B cell (primary cell): ENCODE measurements around the gene METTL17. TPM values are rescaled to one million over a fixed set of nuclear protein-coding genes. Genes with fewer than 3 reads are reported as not detected.

ENCODE experiments used
- ATAC-seq: fragments of 200-7000 bp; cut with Tn5 transposase; one replicate; pipeline ENCODE4 v1.10.0; 2021; ENCODE audit warnings: low read depth, mild to moderate bottlenecking, moderate number of reproducible peaks, moderate library complexity
- CTCF ChIA-PET: fragments of 350-600 bp; sonication (Branson Sonifier 250); formaldehyde crosslinking; loops from one replicate; lab custom pipeline; 2021; ENCODE audit warnings: antibody characterized with exemption, inconsistent platforms; lab: Charles Lee
- POLR2A ChIA-PET: fragments of 350-600 bp; sonication (Branson Sonifier 250); formaldehyde crosslinking; loops from one replicate; lab custom pipeline; 2021; ENCODE audit warnings: antibody characterized with exemption; lab: Charles Lee
- DNase-seq: peaks from one replicate; pipeline ENCODE4 v3.0.0; 2013
- H2AFZ ChIP-seq: 2 replicates; pipeline ENCODE4 v1.6.1; 2012; ENCODE audit warnings: mild to moderate bottlenecking, low read depth, low read length; ENCODE audit not compliant: insufficient read depth, poor library complexity, severe bottlenecking
- H3K27ac ChIP-seq, 2 donors: 1 replicate in 1 of 2; 2 replicates in 1 of 2; pipeline ENCODE4 v1.5.1; 2012 to 2013; ENCODE audit warnings: low read length in 2 of 2, mild to moderate bottlenecking in 2 of 2, moderate library complexity in 1 of 2
- H3K27me3 ChIP-seq, 4 experiments: fragments of 200-600 bp in 1 of 4; sonication (generic) in 1 of 4; replicated peaks in 1 of 4; 1 replicate in 2 of 4; 2 replicates in 2 of 4; pipeline versions ENCODE4 v1.6.1 to v1.7.0; 2013 to 2016; ENCODE audit warnings: low read length in 3 of 4, mild to moderate bottlenecking in 2 of 4, mixed read lengths in 1 of 4, moderate library complexity in 1 of 4; ENCODE audit not compliant: insufficient read depth in 4 of 4, control insufficient read depth in 3 of 4; ENCODE audit errors: control extremely low read depth in 1 of 4
- H3K36me3 ChIP-seq, 2 experiments: replicated peaks in 1 of 2; 1 replicate in 1 of 2; 2 replicates in 1 of 2; pipeline versions ENCODE4 v1.6.1 to v1.7.1; 2013; ENCODE audit warnings: low read length in 1 of 2; ENCODE audit not compliant: insufficient read depth in 2 of 2, control insufficient read depth in 1 of 2; ENCODE audit errors: control extremely low read depth in 1 of 2, extremely low read depth in 1 of 2
- H3K4me1 ChIP-seq, 2 donors: fragments of 200-600 bp in 1 of 2; sonication (generic) in 1 of 2; 1 replicate in 1 of 2; 2 replicates in 1 of 2; pipeline versions ENCODE4 v1.5.1 to v1.6.1; 2013 to 2017; ENCODE audit warnings: low read length in 2 of 2; ENCODE audit not compliant: control insufficient read depth in 2 of 2, insufficient read depth in 2 of 2
- H3K4me2 ChIP-seq: replicated peaks from 2 replicates; pipeline ENCODE3; 2012; ENCODE audit warnings: mild to moderate bottlenecking, low read depth, low read length; ENCODE audit not compliant: poor library complexity, severe bottlenecking
- H3K4me3 ChIP-seq, 5 experiments: fragments of 200-600 bp in 1 of 5; sonication (generic) in 1 of 5; 1 replicate in 3 of 5; 2 replicates in 2 of 5; pipeline versions ENCODE4 v1.5.1 to v1.7.0; 2011 to 2016; ENCODE audit warnings: low read length in 4 of 5, mild to moderate bottlenecking in 4 of 5, low read depth in 2 of 5, control low read depth in 1 of 5, moderate library complexity in 1 of 5; ENCODE audit not compliant: insufficient read depth in 1 of 5; ENCODE audit errors: control extremely low read depth in 1 of 5, extremely low read depth in 1 of 5
- H3K79me2 ChIP-seq: fragments of 200-600 bp; sonication (generic); one replicate; pipeline ENCODE4 v1.6.0; 2016; ENCODE audit warnings: low read length; ENCODE audit not compliant: control insufficient read depth, insufficient read depth
- H3K9ac ChIP-seq: fragments of 200-600 bp; sonication (generic); 2 replicates; pipeline ENCODE4 v1.6.1; 2017; ENCODE audit warnings: mild to moderate bottlenecking, low read length, moderate library complexity
- H3K9me3 ChIP-seq, 3 donors: one replicate each; pipeline versions ENCODE4 v1.6.1 to v1.7.1; 2013; ENCODE audit warnings: low read length in 2 of 3; ENCODE audit not compliant: control insufficient read depth in 2 of 3, insufficient read depth in 1 of 3; ENCODE audit errors: control extremely low read depth in 1 of 3
- H4K20me1 ChIP-seq: 2 replicates; pipeline ENCODE4 v1.6.0; 2012; ENCODE audit warnings: mild to moderate bottlenecking, low read length; ENCODE audit not compliant: insufficient read depth, control insufficient read depth, poor library complexity, severe bottlenecking
- H3K27ac Mint-ChIP-seq: one replicate; pipeline ENCODE4 v1.8.0; 2021; ENCODE audit warnings: mixed read lengths
- H3K27me3 Mint-ChIP-seq: one replicate; pipeline ENCODE4 v1.8.0; 2021; ENCODE audit warnings: mixed read lengths
- H3K4me1 Mint-ChIP-seq: one replicate; pipeline ENCODE4 v1.8.0; 2021; ENCODE audit warnings: mixed read lengths
- H3K4me3 Mint-ChIP-seq: one replicate; pipeline ENCODE4 v1.8.0; 2021; ENCODE audit warnings: mixed read lengths
- H3K9me3 Mint-ChIP-seq: one replicate; pipeline ENCODE4 v1.8.0; 2022; ENCODE audit warnings: mixed read lengths; ENCODE audit not compliant: insufficient read depth
- CTCF ChIP-seq: fragments of 200-600 bp; IDR thresholded peaks from one replicate; pipeline ENCODE4 v1.8.0; 2022; ENCODE audit warnings: antibody characterized with exemption, mild to moderate bottlenecking
- EZH2 ChIP-seq: IDR thresholded peaks from 2 replicates; pipeline ENCODE4 v1.6.1; 2012; ENCODE audit warnings: borderline replicate concordance, low read depth, mild to moderate bottlenecking, moderate library complexity, low read length; ENCODE audit not compliant: insufficient read depth, poor library complexity, severe bottlenecking
- WGBS: methylation state at CpG from one replicate; pipeline ENCODE4 v1.1.5; 2013; ENCODE audit warnings: missing lambda C conversion rate; ENCODE audit not compliant: insufficient coverage; 5-methylcytosine and 5-hydroxymethylcytosine counted together
- intact Hi-C: fragments of 100-400 bp; cut with micrococcal nuclease; formaldehyde crosslinking; loops from one replicate; pipeline ENCODE4 v1.10.0; 2022
- polyA plus RNA-seq: library from polyadenylated mRNA; depleted of rRNA; stranded (reverse); fragments of >200 nt; gene quantifications from 2 replicates; pipeline ENCODE4 v1.2.3, GENCODE V29; 2012
- total RNA-seq, 2 donors: library from RNA; stranded (reverse); fragments of 120-200 nt in 1 of 2; gene quantifications; 1 replicate in 1 of 2; 2 replicates in 1 of 2; pipeline versions ENCODE4 v1.2.3 to v1.2.4, GENCODE V29; 2013 to 2022

METTL17 gene
- total and polyA plus RNA-seq, 2 donors (not counting 1 experiment from before 2014, with no cell fraction given): 116 to 201 TPM

GRCh38 chr14:21011136-21011535 lies 21.4 kb downstream of the METTL17 start:
- POLR2A ChIA-PET: no interaction called here
- peaks cover 0 to 11% (median 2%) of the 10 kb centered on the region in 4 experiments for H3K27me3 ChIP-seq
- CTCF ChIA-PET: interaction anchor here (1.3 to 15.1 kb wide), 6 partner anchors 10 to 94 kb away, joined by 4 to 348 read pairs (median 89); partner anchors contain the start of genes RNASE7, TMEM253 and ZNF219
- ATAC-seq: no peak
- no peak overlapping the region for H3K27ac Mint-ChIP-seq
- intact Hi-C loops: loop anchor here (5.0 kb wide), 1 partner anchor 546 kb away; no protein-coding TSS in a partner anchor
- no peaks in the 10 kb centered on the region for H3K79me2 ChIP-seq
- H3K9me3 Mint-ChIP-seq: no peaks in the 10 kb centered on the region
- no peak overlapping the region for H3K9ac ChIP-seq
- no peaks in the 10 kb centered on the region for H4K20me1 ChIP-seq
- H2AFZ ChIP-seq: no peak overlapping the region
- no peak overlapping the region for H3K27ac ChIP-seq
- H3K9me3 ChIP-seq: no peaks in the 10 kb centered on the region
- no peak overlapping the region for H3K4me2 ChIP-seq
- no peak overlapping the region for H3K4me3 ChIP-seq
- no peak overlapping the region for H3K4me3 Mint-ChIP-seq
- WGBS: no CpG with 5 or more reads among the region's 1 CpG
- H3K27me3 Mint-ChIP-seq: peaks cover 28% of the 10 kb centered on the region
- no peak for DNase-seq
- no peaks in the 10 kb centered on the region for H3K4me1 Mint-ChIP-seq
- TF ChIP-seq CTCF (no peak), EZH2 (no peak)
- H3K36me3 ChIP-seq: no peaks in the 10 kb centered on the region
- H3K4me1 ChIP-seq: no peaks in the 10 kb centered on the region

- Histone ChIP-seq H2AFZ (no peak overlapping the region), H3K27ac (no peak overlapping the region), H3K9ac (no peak overlapping the region), H3K4me3 (no peak overlapping the region), H3K79me2 (no peaks in the 10 kb centered on the region), H3K4me1 (no peaks in the 10 kb centered on the region), H4K20me1 (no peaks in the 10 kb centered on the region), H3K36me3 (no peaks in the 10 kb centered on the region), H3K27me3 (peaks cover 0 to 11% (median 2%) of the 10 kb centered on the region in 4 experiments), H3K9me3 (no peaks in the 10 kb centered on the region), H3K4me2 (no peak overlapping the region)
- ChIA-PET POLR2A (interaction anchor here (0.6 to 1.9 kb wide), 3 partner anchors 25 to 90 kb away, joined by 3 to 10 read pairs (median 3); no protein-coding TSS in a partner anchor), CTCF (interaction anchor here (0.6 to 15.1 kb wide), 39 partner anchors 9 to 544 kb away, joined by 3 to 348 read pairs (median 6); partner anchors contain the start of genes ARHGEF40, NDRG2, RNASE13 and RNASE7)
- ATAC-seq: peak; percentile 83
- H3K9me3 Mint-ChIP-seq: no peaks in the 10 kb centered on the region
- no peaks in the 10 kb centered on the region for H3K4me1 Mint-ChIP-seq
- H3K27ac Mint-ChIP-seq: no peak overlapping the region
- H3K27me3 Mint-ChIP-seq: peaks cover 35% of the 10 kb centered on the region
- TF ChIP-seq EZH2 (no peak), CTCF (peak; percentile 92)
- peak; percentile 86 for DNase-seq
- WGBS: 0% methylated on average over 1 of the region's 4 CpGs
- H3K4me3 Mint-ChIP-seq: no peak overlapping the region
- intact Hi-C loops: loop anchor here (1.0 to 5.0 kb wide), 5 partner anchors 26 to 543 kb away; no protein-coding TSS in a partner anchor
Measured at GRCh38 chr14:21014761-21015190, 25.0 kb downstream of the METTL17 start.
